ENCODE results near the gene SLC9A8. TPM values are rescaled to one million over a fixed set of nuclear protein-coding genes. Genes with fewer than 3 reads are reported as not detected.
"Not testable (repeated sequence)": the region's sequence is repeated elsewhere in the genome, so short reads cannot be mapped to it uniquely, and the experiment has no call there.

SLC9A8 gene
- total RNA-seq, 1 donor = 6.9 TPM

DNA sequence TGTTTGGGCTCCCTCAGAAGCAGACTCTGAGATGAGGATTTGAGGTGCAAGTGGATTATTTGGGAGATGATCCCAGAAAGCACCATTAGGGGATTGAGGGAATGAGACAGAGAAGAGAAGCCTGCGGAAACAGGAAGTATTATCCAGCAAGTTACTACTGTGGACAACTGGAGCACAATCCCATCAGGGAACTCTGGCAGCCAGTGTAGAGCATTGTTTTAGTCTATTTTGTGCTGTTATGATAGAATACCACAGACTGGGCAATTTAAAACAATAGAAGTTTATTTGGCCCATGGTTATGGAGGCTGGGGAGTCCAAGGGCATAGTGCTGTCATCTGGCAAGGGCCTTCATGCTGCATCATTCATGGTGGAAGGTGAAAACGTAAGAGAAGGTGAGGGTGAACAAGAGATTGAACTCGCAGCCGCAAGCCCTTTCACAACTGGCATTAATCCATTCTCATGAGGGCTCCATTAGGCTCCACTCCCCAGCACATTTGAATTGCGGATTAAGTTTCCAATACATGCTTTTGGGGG lies 43.5 kb upstream of the SLC9A8 start:
- no peaks in the 10 kb centered on the region for H3K79me2 ChIP-seq (ENCODE audit: insufficient read depth, low read length)
- H3K36me3 ChIP-seq (ENCODE audit: insufficient read depth, low read length) = no peaks in the 10 kb centered on the region
- peak overlapping the region; percentile 46 for H3K27ac ChIP-seq (ENCODE audit: low read depth, low read length)
- H2AFZ ChIP-seq (ENCODE audit: low read length) = no peak overlapping the region
- H4K20me1 ChIP-seq (ENCODE audit: insufficient read depth, low read length) = no peaks in the 10 kb centered on the region
- H3K27me3 ChIP-seq (ENCODE audit: insufficient read depth, low read length) = no peaks in the 10 kb centered on the region
- peak overlapping the region; percentile 77 for H3K4me2 ChIP-seq (ENCODE audit: insufficient read depth, low read length)
- H3K4me3 ChIP-seq (ENCODE audit: insufficient read depth, low read length) = no peak overlapping the region
- H3K4me1 ChIP-seq (ENCODE audit: insufficient read depth, low read length) = peaks cover 35% of the 10 kb centered on the region
- no peak for DNase-seq (ENCODE audit: insufficient read length, low spot score, missing footprints)
- H3K9me3 ChIP-seq (ENCODE audit: low read depth, low read length) = no peaks in the 10 kb centered on the region
- TF ChIP-seq, protein P1, sequence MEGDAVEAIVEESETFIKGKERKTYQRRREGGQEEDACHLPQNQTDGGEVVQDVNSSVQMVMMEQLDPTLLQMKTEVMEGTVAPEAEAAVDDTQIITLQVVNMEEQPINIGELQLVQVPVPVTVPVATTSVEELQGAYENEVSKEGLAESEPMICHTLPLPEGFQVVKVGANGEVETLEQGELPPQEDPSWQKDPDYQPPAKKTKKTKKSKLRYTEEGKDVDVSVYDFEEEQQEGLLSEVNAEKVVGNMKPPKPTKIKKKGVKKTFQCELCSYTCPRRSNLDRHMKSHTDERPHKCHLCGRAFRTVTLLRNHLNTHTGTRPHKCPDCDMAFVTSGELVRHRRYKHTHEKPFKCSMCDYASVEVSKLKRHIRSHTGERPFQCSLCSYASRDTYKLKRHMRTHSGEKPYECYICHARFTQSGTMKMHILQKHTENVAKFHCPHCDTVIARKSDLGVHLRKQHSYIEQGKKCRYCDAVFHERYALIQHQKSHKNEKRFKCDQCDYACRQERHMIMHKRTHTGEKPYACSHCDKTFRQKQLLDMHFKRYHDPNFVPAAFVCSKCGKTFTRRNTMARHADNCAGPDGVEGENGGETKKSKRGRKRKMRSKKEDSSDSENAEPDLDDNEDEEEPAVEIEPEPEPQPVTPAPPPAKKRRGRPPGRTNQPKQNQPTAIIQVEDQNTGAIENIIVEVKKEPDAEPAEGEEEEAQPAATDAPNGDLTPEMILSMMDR (IDR thresholded peaks at IDR 0.05; ENCODE audit: extremely low read depth, low read depth, low read length) = no peak

DNA sequence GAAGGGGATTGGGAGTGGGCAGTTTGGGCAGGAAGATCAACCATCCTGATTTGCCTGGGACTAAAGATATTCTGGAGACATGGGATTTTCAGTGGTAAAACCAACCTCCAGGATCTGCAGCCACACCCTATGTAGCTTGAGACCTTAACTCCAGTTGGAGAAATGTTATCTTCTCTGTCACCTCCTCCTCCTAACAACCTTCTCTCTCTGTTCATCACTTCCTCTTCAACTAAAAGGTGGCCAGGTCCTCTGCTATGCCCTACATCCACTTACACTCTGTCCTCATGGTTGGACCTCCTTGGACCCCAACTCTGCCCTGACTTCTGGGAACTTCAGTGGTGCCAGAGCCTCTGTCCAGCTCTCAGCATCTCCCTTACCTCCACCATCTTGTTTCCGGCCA lies 42.0 kb upstream of the SLC9A8 start:
- Histone ChIP-seq H3K4me2 (ENCODE audit: insufficient read depth, low read length) (no peak overlapping the region), H2AFZ (ENCODE audit: low read length) (no peak overlapping the region), H3K27ac (ENCODE audit: low read depth, low read length) (no peak overlapping the region)

DNA sequence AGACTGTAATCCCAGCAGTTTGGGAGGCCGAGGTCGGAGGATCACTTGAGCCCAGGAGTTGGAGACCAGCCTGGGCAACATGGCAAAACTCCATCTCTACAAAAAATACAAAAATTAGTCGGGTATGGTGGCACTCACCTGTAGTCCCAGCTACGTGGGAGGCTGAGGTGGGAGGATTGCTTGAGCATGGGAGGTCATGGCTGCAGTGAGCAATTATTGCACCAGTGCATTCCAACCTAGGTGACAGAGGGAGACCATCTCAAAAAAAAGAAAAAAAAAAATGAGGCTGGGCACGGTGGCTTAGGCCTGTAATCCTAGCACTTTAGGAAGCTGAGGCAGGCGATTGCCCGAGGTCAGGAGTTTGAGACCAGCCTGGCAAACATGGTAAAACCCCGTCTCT lies 38.4 kb upstream of the SLC9A8 start:
- DNase-seq (ENCODE audit: insufficient read length, low spot score, missing footprints); H2AFZ ChIP-seq (ENCODE audit: low read length); H4K20me1 ChIP-seq (ENCODE audit: insufficient read depth, low read length); H3K4me2 ChIP-seq (ENCODE audit: insufficient read depth, low read length); H3K27ac ChIP-seq (ENCODE audit: low read depth, low read length); H3K4me3 ChIP-seq (ENCODE audit: insufficient read depth, low read length); H3K27me3 ChIP-seq (ENCODE audit: insufficient read depth, low read length); H3K79me2 ChIP-seq (ENCODE audit: insufficient read depth, low read length); H3K9me3 ChIP-seq (ENCODE audit: low read depth, low read length); H3K36me3 ChIP-seq (ENCODE audit: insufficient read depth, low read length): not testable (repeated sequence)
- peaks cover 42% of the 10 kb centered on the region for H3K4me1 ChIP-seq (ENCODE audit: insufficient read depth, low read length)

More for the DNA sequence above, 42.0 kb upstream of the SLC9A8 start:
- H3K9me3 ChIP-seq (ENCODE audit: low read depth, low read length) = no peaks in the 10 kb centered on the region
- TF ChIP-seq, protein P1 (IDR thresholded peaks at IDR 0.05; ENCODE audit: extremely low read depth, low read depth, low read length) = no peak
- H3K27me3 ChIP-seq (ENCODE audit: insufficient read depth, low read length) = no peaks in the 10 kb centered on the region
- no peaks in the 10 kb centered on the region for H4K20me1 ChIP-seq (ENCODE audit: insufficient read depth, low read length)
- no peaks in the 10 kb centered on the region for H3K36me3 ChIP-seq (ENCODE audit: insufficient read depth, low read length)
- H3K79me2 ChIP-seq (ENCODE audit: insufficient read depth, low read length) = no peaks in the 10 kb centered on the region
- no peak for DNase-seq (ENCODE audit: insufficient read length, low spot score, missing footprints)
- peaks cover 43% of the 10 kb centered on the region for H3K4me1 ChIP-seq (ENCODE audit: insufficient read depth, low read length)
- H3K4me3 ChIP-seq (ENCODE audit: insufficient read depth, low read length) = no peak overlapping the region

DNA sequence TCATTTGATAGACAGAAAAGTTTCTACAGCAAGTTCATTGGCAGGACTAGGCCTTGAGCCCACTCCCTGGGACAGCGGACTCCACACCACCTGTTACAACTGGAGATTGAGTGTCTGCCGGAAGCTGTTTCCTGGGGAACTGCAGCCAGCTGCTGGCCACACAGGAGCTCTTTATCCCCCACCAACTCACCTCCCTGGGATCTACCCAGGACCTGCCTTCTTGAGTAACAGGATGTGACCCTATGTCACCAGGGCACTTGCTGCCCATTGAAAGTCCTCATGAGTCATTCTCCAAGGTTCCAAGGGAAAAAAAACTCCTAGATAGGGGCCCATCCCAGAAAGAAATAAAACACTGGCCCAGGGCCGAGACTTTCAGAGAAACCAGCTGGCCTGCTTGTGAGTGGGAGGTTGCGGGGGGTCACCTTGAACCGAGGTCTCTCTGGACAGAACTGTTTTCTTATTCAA lies 37.4 kb upstream of the SLC9A8 start:
- no peaks in the 10 kb centered on the region for H3K27me3 ChIP-seq (ENCODE audit: insufficient read depth, low read length)
- H3K4me2 ChIP-seq (ENCODE audit: insufficient read depth, low read length) = peak overlapping the region; percentile 4
- TF ChIP-seq, protein P1 (IDR thresholded peaks at IDR 0.05; ENCODE audit: extremely low read depth, low read depth, low read length) = no peak
- H3K9me3 ChIP-seq (ENCODE audit: low read depth, low read length) = no peaks in the 10 kb centered on the region
- H3K4me3 ChIP-seq (ENCODE audit: insufficient read depth, low read length) = no peak overlapping the region
- H3K27ac ChIP-seq (ENCODE audit: low read depth, low read length) = peak overlapping the region; percentile 37
- peak; percentile 62 for DNase-seq (ENCODE audit: insufficient read length, low spot score, missing footprints)
- no peaks in the 10 kb centered on the region for H3K79me2 ChIP-seq (ENCODE audit: insufficient read depth, low read length)
- H3K36me3 ChIP-seq (ENCODE audit: insufficient read depth, low read length) = no peaks in the 10 kb centered on the region
- H2AFZ ChIP-seq (ENCODE audit: low read length) = no peak overlapping the region
- peaks cover 40% of the 10 kb centered on the region for H3K4me1 ChIP-seq (ENCODE audit: insufficient read depth, low read length)
- H4K20me1 ChIP-seq (ENCODE audit: insufficient read depth, low read length) = no peaks in the 10 kb centered on the region

Data from osteoblast (primary cell).